Breast epithelium (tissue), 3 donors: ENCODE measurements around the gene RPL18.

ENCODE experiments used
- POLR2A ChIP-seq: fragments of 450-650 bp; IDR thresholded peaks from one replicate; pipeline ENCODE4 v1.6.1; 2016; ENCODE audit warnings: antibody characterized with exemption, mild to moderate bottlenecking, moderate library complexity
- TF ChIP-seq, protein P1 (sequence below), 3 donors: fragments of 450-650 bp; IDR thresholded peaks; one replicate each; pipeline ENCODE4 v1.5.1; 2016 to 2017; ENCODE audit warnings: antibody characterized with exemption in 3 of 3, mild to moderate bottlenecking in 3 of 3, moderate library complexity in 3 of 3

DNA sequence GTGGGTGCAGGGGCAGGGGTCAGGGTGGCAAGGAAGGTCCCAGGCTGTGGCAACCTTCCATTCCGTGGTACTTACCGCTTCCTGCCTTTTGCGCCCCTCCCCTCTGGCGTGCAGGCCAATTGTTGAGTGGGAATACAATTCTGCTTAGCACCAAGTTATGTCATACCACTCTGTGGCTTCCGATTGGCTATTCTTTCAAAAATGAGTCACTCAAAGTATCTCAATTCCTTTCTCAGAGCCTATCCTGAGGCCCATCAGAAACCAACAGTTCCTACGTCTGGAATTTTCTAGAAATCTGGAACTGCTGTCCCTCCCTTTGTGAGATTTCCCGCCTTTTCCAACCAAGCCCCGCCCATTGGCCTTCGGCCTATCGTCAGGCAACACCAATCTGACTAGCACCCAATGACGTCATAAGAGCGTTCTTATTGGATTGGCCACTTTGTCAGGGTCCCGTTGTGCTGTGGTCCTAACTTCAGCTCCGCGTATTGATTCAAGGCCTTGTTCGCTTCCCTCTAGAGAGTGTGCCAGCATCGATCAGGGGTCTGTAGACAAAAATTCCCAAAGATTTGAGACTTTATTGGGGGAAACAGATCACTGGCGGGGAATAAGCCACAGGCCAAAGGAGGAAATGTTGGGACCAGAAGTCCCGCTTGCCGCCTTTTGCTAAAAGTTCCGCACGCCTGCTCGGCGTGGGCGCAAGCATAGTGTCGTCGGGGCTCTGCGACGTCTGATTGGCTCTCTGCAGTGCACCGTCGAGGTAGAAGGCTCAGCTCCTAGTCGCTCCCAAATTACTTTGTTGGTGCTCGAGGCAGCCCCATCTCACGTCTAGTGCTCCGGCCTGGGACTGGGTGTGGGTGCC, 42.1 kb upstream of the RPL18 start:
- TF ChIP-seq, protein P1, sequence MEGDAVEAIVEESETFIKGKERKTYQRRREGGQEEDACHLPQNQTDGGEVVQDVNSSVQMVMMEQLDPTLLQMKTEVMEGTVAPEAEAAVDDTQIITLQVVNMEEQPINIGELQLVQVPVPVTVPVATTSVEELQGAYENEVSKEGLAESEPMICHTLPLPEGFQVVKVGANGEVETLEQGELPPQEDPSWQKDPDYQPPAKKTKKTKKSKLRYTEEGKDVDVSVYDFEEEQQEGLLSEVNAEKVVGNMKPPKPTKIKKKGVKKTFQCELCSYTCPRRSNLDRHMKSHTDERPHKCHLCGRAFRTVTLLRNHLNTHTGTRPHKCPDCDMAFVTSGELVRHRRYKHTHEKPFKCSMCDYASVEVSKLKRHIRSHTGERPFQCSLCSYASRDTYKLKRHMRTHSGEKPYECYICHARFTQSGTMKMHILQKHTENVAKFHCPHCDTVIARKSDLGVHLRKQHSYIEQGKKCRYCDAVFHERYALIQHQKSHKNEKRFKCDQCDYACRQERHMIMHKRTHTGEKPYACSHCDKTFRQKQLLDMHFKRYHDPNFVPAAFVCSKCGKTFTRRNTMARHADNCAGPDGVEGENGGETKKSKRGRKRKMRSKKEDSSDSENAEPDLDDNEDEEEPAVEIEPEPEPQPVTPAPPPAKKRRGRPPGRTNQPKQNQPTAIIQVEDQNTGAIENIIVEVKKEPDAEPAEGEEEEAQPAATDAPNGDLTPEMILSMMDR (IDR thresholded peaks at IDR 0.05): no peak
- no peak for TF ChIP-seq POLR2A
